Esophagus squamous epithelium (tissue), 4 donors: ENCODE measurements around the gene CHI3L1.

Experiments used
- POLR2A ChIP-seq, 4 donors: fragments of 450-650 bp; IDR thresholded peaks; one replicate each; pipeline ENCODE4 v1.6.1; 2017; ENCODE audit warnings: antibody characterized with exemption in 4 of 4, mild to moderate bottlenecking in 4 of 4, moderate library complexity in 3 of 4
- TF ChIP-seq, protein P1 (sequence below), 6 experiments: fragments of 450-650 bp in 4 of 6; fragments of 200-600 bp in 2 of 6; sonication (generic) in 2 of 6; IDR thresholded peaks; one replicate each; pipeline ENCODE4 v1.5.1; 2016 to 2019; ENCODE audit warnings: antibody characterized with exemption in 6 of 6, mild to moderate bottlenecking in 4 of 6, moderate library complexity in 4 of 6

DNA sequence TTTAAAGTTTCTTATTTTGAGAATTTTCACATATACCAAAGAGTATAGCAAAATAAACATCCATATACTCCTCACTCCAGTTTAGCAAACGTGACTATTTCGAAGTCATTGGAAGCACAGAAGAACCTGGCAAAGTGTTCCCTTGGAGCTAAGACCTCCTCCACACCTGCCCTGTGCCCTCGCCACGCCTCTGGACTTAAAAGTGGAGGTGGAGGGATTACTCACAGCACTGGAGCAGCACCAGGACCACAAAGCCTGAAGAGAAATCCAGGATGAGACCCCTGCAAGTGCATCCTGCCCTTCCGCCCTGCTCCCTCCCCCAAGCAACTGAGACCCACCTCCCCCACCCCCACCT is 436 bp downstream of the CHI3L1 start:
- TF ChIP-seq POLR2A (IDR thresholded peaks at IDR 0.05), result no peak
- TF ChIP-seq, protein P1, sequence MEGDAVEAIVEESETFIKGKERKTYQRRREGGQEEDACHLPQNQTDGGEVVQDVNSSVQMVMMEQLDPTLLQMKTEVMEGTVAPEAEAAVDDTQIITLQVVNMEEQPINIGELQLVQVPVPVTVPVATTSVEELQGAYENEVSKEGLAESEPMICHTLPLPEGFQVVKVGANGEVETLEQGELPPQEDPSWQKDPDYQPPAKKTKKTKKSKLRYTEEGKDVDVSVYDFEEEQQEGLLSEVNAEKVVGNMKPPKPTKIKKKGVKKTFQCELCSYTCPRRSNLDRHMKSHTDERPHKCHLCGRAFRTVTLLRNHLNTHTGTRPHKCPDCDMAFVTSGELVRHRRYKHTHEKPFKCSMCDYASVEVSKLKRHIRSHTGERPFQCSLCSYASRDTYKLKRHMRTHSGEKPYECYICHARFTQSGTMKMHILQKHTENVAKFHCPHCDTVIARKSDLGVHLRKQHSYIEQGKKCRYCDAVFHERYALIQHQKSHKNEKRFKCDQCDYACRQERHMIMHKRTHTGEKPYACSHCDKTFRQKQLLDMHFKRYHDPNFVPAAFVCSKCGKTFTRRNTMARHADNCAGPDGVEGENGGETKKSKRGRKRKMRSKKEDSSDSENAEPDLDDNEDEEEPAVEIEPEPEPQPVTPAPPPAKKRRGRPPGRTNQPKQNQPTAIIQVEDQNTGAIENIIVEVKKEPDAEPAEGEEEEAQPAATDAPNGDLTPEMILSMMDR (IDR thresholded peaks at IDR 0.05), result no peak
